ENCODE data around the gene ZNF521.

ZNF521 gene

GRCh38 chr18:25181581-25181980 lies 170.4 kb downstream of the ZNF521 start:
- TF ChIP-seq, protein P1, sequence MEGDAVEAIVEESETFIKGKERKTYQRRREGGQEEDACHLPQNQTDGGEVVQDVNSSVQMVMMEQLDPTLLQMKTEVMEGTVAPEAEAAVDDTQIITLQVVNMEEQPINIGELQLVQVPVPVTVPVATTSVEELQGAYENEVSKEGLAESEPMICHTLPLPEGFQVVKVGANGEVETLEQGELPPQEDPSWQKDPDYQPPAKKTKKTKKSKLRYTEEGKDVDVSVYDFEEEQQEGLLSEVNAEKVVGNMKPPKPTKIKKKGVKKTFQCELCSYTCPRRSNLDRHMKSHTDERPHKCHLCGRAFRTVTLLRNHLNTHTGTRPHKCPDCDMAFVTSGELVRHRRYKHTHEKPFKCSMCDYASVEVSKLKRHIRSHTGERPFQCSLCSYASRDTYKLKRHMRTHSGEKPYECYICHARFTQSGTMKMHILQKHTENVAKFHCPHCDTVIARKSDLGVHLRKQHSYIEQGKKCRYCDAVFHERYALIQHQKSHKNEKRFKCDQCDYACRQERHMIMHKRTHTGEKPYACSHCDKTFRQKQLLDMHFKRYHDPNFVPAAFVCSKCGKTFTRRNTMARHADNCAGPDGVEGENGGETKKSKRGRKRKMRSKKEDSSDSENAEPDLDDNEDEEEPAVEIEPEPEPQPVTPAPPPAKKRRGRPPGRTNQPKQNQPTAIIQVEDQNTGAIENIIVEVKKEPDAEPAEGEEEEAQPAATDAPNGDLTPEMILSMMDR (IDR thresholded peaks at IDR 0.05) = no peak
- TF ChIP-seq ZFX (IDR thresholded peaks at IDR 0.05; ENCODE audit: borderline replicate concordance) = no peak
- H3K27ac ChIP-seq = no peak overlapping the region

DNA sequence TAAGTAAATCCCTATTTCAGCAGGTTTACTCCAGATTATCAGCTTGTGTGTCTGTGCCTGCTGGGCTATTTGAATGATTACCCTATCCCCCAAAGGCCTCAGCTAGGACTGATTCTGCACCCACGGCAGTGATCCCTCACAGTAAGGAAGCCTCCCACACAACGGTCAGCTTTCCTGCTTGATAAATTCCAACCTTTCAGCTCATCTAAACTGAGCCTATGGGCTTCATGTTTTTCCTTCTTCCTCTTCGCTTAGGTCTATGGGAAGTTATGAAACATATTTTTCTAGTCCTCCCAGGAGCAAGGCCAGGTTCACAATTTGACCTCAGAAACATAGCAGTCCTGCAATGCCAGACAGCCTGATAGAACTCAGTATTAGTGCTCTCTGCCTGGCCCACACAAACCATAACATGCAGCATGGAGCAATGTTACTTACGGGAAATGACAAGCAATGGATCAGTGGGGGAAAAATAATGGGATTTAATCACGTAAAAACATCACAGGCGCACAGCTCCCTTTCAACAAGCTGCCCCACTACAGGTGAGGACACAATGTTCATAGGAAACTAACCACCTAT lies 170.9 kb downstream of the ZNF521 start:
- H3K27ac ChIP-seq = no peak overlapping the region
- TF ChIP-seq, protein P1 (IDR thresholded peaks at IDR 0.05) = no peak
- no peak for TF ChIP-seq ZFX (IDR thresholded peaks at IDR 0.05; ENCODE audit: borderline replicate concordance)

DNA sequence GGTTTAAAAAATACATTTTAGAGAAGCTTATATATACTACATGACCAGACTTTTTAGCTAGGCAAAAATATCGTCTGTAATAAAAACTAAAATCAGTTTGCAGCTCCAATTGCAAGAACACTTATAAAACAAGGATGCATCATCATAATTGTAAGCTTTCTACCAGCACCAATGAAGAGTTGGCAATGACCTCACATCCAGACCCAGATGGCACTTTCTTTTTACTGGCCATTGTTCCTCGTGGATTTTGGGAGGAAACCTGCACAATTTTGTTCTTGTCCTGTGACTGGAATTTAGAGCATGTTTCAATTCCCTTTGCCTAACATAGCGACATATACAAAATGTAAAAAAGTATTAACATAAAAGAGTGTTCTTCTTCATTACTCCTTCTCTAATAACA lies 174.3 kb downstream of the ZNF521 start:
- TF ChIP-seq ZFX (IDR thresholded peaks at IDR 0.05; ENCODE audit: borderline replicate concordance) = no peak
- TF ChIP-seq, protein P1 (IDR thresholded peaks at IDR 0.05) = no peak
- no peak overlapping the region for H3K27ac ChIP-seq

DNA sequence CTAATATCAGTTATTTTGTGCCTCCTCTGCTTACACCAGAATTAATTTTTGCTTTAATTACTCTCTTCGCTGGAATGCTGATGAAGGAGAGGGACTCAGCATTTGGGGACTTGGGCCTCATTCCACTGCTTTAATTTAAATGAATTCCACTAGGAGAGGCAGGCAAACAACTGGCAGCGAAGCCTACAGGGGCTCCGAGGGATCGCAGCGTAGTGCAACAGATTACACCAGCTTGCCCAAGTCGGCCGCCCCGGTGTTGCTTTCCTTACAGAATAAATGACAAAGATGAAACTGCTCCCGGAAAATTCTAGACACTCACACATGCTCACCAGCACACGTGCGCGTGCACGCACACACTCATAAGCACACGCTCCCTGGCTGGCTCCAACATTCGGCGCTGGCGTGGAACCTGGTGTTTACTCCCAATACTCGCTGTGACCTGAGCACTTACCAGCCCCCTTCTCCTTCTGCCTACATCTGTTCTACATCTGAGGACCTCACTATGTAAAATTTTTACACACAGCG lies 175.4 kb downstream of the ZNF521 start:
- no peak overlapping the region for H3K27ac ChIP-seq
- TF ChIP-seq, protein P1 (IDR thresholded peaks at IDR 0.05) = no peak
- no peak for TF ChIP-seq ZFX (IDR thresholded peaks at IDR 0.05; ENCODE audit: borderline replicate concordance)

DNA sequence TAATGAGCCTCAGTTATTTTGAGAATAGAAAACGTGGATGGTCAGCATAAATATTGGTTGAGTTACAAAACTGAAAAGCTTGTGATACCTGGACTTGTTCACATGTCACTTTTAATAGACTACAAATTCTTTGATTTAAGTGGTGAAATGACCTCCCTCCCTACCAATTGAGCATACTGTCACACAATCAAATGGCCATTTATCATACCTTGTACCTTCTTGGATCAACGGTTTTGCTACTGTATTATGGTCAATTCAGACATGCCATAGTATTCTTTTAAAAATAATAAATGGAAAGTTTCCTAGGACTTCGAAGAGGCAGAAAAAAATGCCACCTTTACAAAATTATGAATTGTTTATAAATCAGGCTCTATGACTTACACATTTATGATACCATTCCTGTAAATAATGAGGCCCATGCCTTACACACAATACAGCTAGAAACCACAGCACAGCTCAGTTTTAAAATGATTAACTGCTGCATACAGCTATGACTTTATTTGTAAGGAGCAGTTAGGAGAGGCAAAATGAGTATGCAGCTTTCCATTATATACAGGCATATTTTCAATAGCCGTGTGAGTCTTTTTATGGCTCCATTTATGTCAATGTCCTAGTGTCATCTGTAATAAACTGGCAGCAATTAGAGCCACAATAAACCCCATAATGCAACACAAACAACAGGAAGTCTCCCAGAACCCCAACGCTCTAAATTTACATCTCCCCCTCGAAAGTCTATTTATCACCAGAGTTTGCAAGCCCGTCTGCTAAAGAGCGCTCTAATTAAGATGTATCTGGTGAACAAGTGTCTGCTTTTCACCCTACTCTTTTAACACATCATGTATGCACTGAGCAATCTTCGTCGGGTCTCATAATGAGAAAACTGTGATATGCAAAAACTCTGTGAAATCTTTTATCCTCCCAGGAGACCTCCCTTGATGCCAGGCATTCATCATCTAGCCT lies 176.1 kb downstream of the ZNF521 start:
- H3K27ac ChIP-seq = no peak overlapping the region
- no peak for TF ChIP-seq ZFX (IDR thresholded peaks at IDR 0.05; ENCODE audit: borderline replicate concordance)
- TF ChIP-seq, protein P1 (IDR thresholded peaks at IDR 0.05) = no peak

DNA sequence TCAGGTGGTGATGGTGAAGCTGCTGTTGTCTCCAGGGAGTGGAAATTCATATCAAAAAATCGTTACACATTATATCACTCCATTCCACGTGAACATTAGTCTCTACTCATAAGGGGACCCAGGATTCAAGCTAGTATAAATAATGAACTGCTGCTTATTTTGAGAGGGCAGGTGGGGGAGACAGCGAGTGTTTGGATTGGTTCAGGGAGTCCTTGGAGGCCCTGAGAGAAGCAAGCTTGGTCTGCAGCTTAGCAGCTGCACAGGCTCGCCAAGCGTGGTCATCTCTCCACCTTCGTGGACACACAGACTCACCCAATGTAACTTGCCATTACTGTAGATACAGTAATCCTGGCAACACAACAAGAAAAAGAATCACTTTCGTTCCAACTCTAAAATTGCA lies 177.6 kb downstream of the ZNF521 start:
- TF ChIP-seq ZFX (IDR thresholded peaks at IDR 0.05; ENCODE audit: borderline replicate concordance) = no peak
- TF ChIP-seq, protein P1 (IDR thresholded peaks at IDR 0.05) = no peak

GRCh38 chr18:25171334-25171733 lies 180.6 kb downstream of the ZNF521 start:
- TF ChIP-seq, protein P1 (IDR thresholded peaks at IDR 0.05) = no peak
- no peak for TF ChIP-seq ZFX (IDR thresholded peaks at IDR 0.05; ENCODE audit: borderline replicate concordance)
- no peak overlapping the region for H3K27ac ChIP-seq

More for the DNA sequence above, 177.6 kb downstream of the ZNF521 start:
- H3K27ac ChIP-seq = no peak overlapping the region

Data from 22Rv1 (cell line).